HepG2 (cell line): ENCODE data around the gene KL. TPM values are rescaled to one million over a fixed set of nuclear protein-coding genes. Genes with fewer than 3 reads are reported as not detected.

Source experiments
- ATAC-seq: fragments of 200-7000 bp; cut with Tn5 transposase; 3 replicates; pipeline ENCODE4 v1.9.1; 2020; ENCODE audit warnings: mild to moderate bottlenecking, moderate library complexity
- BruUV-seq: library from RNA; stranded (reverse); fragments of 400-500 nt; replicated peaks from 2 replicates; lab custom pipeline; 2021; lab: Mats Ljungman, UMichigan
- CTCF ChIA-PET: fragments of 300-600 bp; formaldehyde crosslinking; extraction: SDS; loops from one replicate; lab custom pipeline; 2021; ENCODE audit warnings: low total read pairs, inconsistent platforms, low intra/inter-chr PET ratio; lab: Yijun Ruan, JAX
- POLR2A ChIA-PET: fragments of 350-600 bp; sonication (Branson Sonifier 250); formaldehyde crosslinking; loops from one replicate; lab custom pipeline; 2020; ENCODE audit warnings: antibody characterized with exemption, inconsistent platforms; lab: Yijun Ruan, JAX
- DNase-seq: peaks from one replicate; pipeline ENCODE4 v3.0.0-alpha.2; 2015; ENCODE audit warnings: low spot score
- FAIRE-seq: peaks from 3 replicates; lab custom pipeline; 2011; peaks lifted over from hg19 to GRCh38; lab: Jason Lieb, UNC
- H2AFZ ChIP-seq: one replicate; pipeline ENCODE4 v1.6.1; 2011; ENCODE audit warnings: low read length, inconsistent platforms
- H3K27ac ChIP-seq: fragments of 300-600 bp; 3 replicates; pipeline ENCODE4 v1.8.0; 2011; ENCODE audit warnings: mixed run types, mild to moderate bottlenecking, mixed read lengths, low read length, inconsistent platforms; ENCODE audit not compliant: insufficient read depth; ENCODE audit errors: extremely low read length
- H3K27me3 ChIP-seq, 2 experiments: fragments of 200-600 bp in 1 of 2; 2 replicates in 1 of 2; 3 replicates in 1 of 2; pipeline versions ENCODE4 v1.6.0 to v1.8.0; 2011; ENCODE audit warnings: low read length in 2 of 2, mild to moderate bottlenecking in 2 of 2, moderate library complexity in 2 of 2, inconsistent platforms in 1 of 2; ENCODE audit not compliant: insufficient read depth in 2 of 2, control insufficient read depth in 1 of 2
- H3K36me3 ChIP-seq, 2 experiments: fragments of 200-600 bp in 1 of 2; replicated peaks in 1 of 2; 2 replicates in 1 of 2; 3 replicates in 1 of 2; pipeline versions ENCODE4 v1.5.1 to v1.8.0; 2011; ENCODE audit warnings: low read length in 2 of 2, inconsistent platforms in 1 of 2; ENCODE audit not compliant: insufficient read depth in 2 of 2, control insufficient read depth in 1 of 2
- H3K4me1 ChIP-seq: 2 replicates; pipeline ENCODE4 v1.5.1; 2012; ENCODE audit warnings: low read length, inconsistent platforms; ENCODE audit not compliant: insufficient read depth
- H3K4me2 ChIP-seq: 2 replicates; pipeline ENCODE4 v1.6.0; 2011; ENCODE audit warnings: low read depth, low read length, inconsistent platforms
- H3K4me3 ChIP-seq, 3 experiments: fragments of 200-600 bp in 1 of 3; sonication (generic), shearing (Covaris generic) in 1 of 3; replicated peaks in 1 of 3; 2 replicates each; pipeline ENCODE4 v1.5.1; 2011 to 2016; ENCODE audit warnings: low read length in 3 of 3, inconsistent platforms in 2 of 3, low read depth in 2 of 3, mild to moderate bottlenecking in 2 of 3, control low read depth in 1 of 3, mixed read lengths in 1 of 3; ENCODE audit not compliant: insufficient read depth in 1 of 3
- H3K79me2 ChIP-seq: one replicate; pipeline ENCODE4 v1.6.1; 2011; ENCODE audit warnings: low read length, inconsistent platforms; ENCODE audit not compliant: insufficient read depth
- H3K9ac ChIP-seq: 2 replicates; pipeline ENCODE4 v1.6.0; 2011; ENCODE audit warnings: mild to moderate bottlenecking, low read depth, low read length, inconsistent platforms; ENCODE audit not compliant: insufficient read depth
- H3K9me3 ChIP-seq: 2 replicates; pipeline ENCODE4 v1.5.1; 2012; ENCODE audit warnings: mild to moderate bottlenecking, low read length
- H4K20me1 ChIP-seq: 2 replicates; pipeline ENCODE4 v1.6.0; 2011; ENCODE audit warnings: inconsistent platforms, mild to moderate bottlenecking, low read length, moderate library complexity; ENCODE audit not compliant: insufficient read depth
- PAF1 ChIP-seq: IDR thresholded peaks from 2 replicates; pipeline ENCODE4 v1.6.1; 2016; ENCODE audit warnings: missing genetic modification reagents, missing compliant biosample characterization
- RNF2 ChIP-seq: fragments of 450-650 bp; conservative IDR thresholded peaks from 2 replicates; pipeline ENCODE4 v1.6.1; 2016; ENCODE audit warnings: low read depth
- ZNF644 ChIP-seq: IDR thresholded peaks from 2 replicates; pipeline ENCODE4 v1.6.1; 2016; ENCODE audit warnings: low read depth
- ZNF749 ChIP-seq: sonication (generic); formaldehyde crosslinking; IDR thresholded peaks from 2 replicates; pipeline ENCODE4 v1.8.0; 2022; ENCODE audit warnings: mild to moderate bottlenecking, missing genetic modification reagents, moderate library complexity, borderline replicate concordance
- ZNF850 ChIP-seq: sonication (generic); formaldehyde crosslinking; conservative IDR thresholded peaks from 2 replicates; pipeline ENCODE4 v1.9.0; 2021; ENCODE audit warnings: mild to moderate bottlenecking, missing genetic modification reagents
- in situ Hi-C: cut with HindIII; loops from 2 replicates; pipeline ENCODE4 v1.10.0; 2017; ENCODE audit warnings: low pct_unique_long_range_greater_than_20kb; ENCODE audit not compliant: extremely low pct_ligation_motif_present
- intact Hi-C: fragments of 100-400 bp; cut with micrococcal nuclease; formaldehyde crosslinking; loops from one replicate; pipeline ENCODE4 v1.10.0; 2022; ENCODE audit not compliant: unreplicated experiment
- polyA plus RNA-seq, 8 experiments: library from polyadenylated mRNA; depleted of rRNA in 3 of 8; stranded (reverse) in 7 of 8; unstranded in 1 of 8; fragments of >200 nt; fragmentation: Illumina TruSeq in 4 of 8; extraction: Trizol in 4 of 8; gene quantifications; 2 replicates each; pipeline versions ENCODE4 v1.2.1 to v1.2.3, GENCODE V29; 2011 to 2016; ENCODE audit warnings: low read depth in 4 of 8, missing spikeins in 1 of 8, mixed read lengths in 1 of 8; ENCODE audit not compliant: insufficient read depth in 1 of 8
- total RNA-seq, 5 experiments: library from RNA; depleted of rRNA; stranded (reverse); fragments of >200 nt; fragmentation: Illumina TruSeq; extraction: Trizol; gene quantifications; 2 replicates each; pipeline ENCODE4 v1.2.3, GENCODE V29; 2016; ENCODE audit warnings: low read depth in 1 of 5
- TF ChIP-seq, protein P1 (sequence below): sonication (generic); formaldehyde crosslinking; IDR thresholded peaks from 2 replicates; pipeline ENCODE4 v1.4.0; 2020; ENCODE audit warnings: mild to moderate bottlenecking, missing genetic modification reagents, borderline replicate concordance
- TF ChIP-seq, protein P2 (sequence below): sonication (generic); formaldehyde crosslinking; conservative IDR thresholded peaks from 2 replicates; pipeline ENCODE4 v1.4.0; 2020; ENCODE audit warnings: missing genetic modification reagents

Gene KL
- total and polyA plus RNA-seq, 2 of the 13 experiments (the other 11 are each of a cell fraction or from before 2014, with no cell fraction given), result not detected

DNA sequence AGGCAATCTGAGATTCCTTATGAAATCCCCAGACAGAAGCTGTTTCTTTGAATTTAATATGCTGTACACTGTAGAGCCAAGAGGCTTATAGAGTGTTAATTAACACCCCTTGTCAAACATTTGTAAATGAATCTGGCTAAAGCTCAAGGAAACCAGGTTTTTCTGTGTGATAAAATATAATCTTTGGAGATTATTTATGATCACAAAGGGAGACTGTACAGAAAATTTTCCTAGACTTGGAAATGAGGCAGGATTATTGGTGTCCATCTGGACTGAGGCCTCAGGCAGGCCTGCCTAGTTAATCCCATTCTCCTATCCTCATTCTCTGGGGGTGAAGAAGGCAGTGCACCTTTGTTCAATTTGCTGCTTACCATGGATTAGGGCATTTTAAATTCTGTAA lies 17.8 kb downstream of the KL start:
- FAIRE-seq (no peak), ATAC-seq (no peak), DNase-seq (no peak)
- Histone ChIP-seq H3K79me2 (no peaks in the 10 kb centered on the region), H3K4me1 (no peaks in the 10 kb centered on the region), H3K9me3 (no peaks in the 10 kb centered on the region), H3K4me2 (no peak overlapping the region), H3K36me3 (no peaks in the 10 kb centered on the region), H4K20me1 (no peaks in the 10 kb centered on the region), H2AFZ (no peak overlapping the region), H3K27me3 (peaks cover 0 to 3% of the 10 kb centered on the region in 2 experiments; a peak in 1 of 5 replicates), H3K9ac (no peak overlapping the region), H3K27ac (no peak overlapping the region), H3K4me3 (no peak overlapping the region)
- in situ Hi-C loops, result no loop called here
- CTCF ChIA-PET, result no interaction called here
- no TSS peak for BruUV-seq
- intact Hi-C loops, result no loop called here
- TF ChIP-seq ZNF749 (no peak), PAF1 (no peak), RNF2 (no peak), ZNF644 (CRISPR knock-in tag) (no peak), ZNF850 (CRISPR knock-in tag) (no peak)
- TF ChIP-seq, protein P1, sequence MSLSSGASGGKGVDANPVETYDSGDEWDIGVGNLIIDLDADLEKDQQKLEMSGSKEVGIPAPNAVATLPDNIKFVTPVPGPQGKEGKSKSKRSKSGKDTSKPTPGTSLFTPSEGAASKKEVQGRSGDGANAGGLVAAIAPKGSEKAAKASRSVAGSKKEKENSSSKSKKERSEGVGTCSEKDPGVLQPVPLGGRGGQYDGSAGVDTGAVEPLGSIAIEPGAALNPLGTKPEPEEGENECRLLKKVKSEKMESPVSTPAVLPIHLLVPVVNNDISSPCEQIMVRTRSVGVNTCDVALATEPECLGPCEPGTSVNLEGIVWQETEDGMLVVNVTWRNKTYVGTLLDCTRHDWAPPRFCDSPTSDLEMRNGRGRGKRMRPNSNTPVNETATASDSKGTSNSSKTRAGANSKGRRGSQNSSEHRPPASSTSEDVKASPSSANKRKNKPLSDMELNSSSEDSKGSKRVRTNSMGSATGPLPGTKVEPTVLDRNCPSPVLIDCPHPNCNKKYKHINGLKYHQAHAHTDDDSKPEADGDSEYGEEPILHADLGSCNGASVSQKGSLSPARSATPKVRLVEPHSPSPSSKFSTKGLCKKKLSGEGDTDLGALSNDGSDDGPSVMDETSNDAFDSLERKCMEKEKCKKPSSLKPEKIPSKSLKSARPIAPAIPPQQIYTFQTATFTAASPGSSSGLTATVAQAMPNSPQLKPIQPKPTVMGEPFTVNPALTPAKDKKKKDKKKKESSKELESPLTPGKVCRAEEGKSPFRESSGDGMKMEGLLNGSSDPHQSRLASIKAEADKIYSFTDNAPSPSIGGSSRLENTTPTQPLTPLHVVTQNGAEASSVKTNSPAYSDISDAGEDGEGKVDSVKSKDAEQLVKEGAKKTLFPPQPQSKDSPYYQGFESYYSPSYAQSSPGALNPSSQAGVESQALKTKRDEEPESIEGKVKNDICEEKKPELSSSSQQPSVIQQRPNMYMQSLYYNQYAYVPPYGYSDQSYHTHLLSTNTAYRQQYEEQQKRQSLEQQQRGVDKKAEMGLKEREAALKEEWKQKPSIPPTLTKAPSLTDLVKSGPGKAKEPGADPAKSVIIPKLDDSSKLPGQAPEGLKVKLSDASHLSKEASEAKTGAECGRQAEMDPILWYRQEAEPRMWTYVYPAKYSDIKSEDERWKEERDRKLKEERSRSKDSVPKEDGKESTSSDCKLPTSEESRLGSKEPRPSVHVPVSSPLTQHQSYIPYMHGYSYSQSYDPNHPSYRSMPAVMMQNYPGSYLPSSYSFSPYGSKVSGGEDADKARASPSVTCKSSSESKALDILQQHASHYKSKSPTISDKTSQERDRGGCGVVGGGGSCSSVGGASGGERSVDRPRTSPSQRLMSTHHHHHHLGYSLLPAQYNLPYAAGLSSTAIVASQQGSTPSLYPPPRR (CRISPR knock-in tag), result no peak
- TF ChIP-seq, protein P2, sequence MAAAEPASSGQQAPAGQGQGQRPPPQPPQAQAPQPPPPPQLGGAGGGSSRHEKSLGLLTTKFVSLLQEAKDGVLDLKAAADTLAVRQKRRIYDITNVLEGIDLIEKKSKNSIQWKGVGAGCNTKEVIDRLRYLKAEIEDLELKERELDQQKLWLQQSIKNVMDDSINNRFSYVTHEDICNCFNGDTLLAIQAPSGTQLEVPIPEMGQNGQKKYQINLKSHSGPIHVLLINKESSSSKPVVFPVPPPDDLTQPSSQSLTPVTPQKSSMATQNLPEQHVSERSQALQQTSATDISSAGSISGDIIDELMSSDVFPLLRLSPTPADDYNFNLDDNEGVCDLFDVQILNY (CRISPR knock-in tag), result no peak
- POLR2A ChIA-PET, result no interaction called here
